GM12801 (cell line): ENCODE measurements around the gene OPN5.

Source experiments
- TF ChIP-seq, protein P1 (sequence below): IDR thresholded peaks from one replicate; pipeline ENCODE4 v1.5.1; 2011; ENCODE audit warnings: control low read depth; ENCODE audit not compliant: insufficient read length; ENCODE audit errors: extremely low read depth

Gene OPN5

DNA sequence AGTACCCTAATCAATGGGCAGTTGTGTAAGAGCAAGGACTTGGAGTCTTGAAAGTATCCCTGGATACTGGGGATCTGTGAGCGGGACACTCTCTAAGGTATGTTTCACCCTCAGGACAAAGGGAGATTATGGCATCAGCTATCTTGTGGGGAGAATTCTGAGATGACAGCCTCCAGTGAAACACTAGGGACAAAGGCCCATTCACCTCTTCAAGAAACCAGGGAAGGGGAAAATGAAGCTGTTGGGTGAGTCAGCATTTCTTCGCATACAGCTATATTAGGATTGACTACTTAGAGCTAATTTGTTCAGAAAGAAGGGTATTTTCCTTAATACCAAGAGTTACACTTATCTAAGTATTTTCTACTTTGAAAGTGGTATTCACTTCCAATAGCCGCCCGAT is 35.9 kb downstream of the OPN5 start:
- TF ChIP-seq, protein P1, sequence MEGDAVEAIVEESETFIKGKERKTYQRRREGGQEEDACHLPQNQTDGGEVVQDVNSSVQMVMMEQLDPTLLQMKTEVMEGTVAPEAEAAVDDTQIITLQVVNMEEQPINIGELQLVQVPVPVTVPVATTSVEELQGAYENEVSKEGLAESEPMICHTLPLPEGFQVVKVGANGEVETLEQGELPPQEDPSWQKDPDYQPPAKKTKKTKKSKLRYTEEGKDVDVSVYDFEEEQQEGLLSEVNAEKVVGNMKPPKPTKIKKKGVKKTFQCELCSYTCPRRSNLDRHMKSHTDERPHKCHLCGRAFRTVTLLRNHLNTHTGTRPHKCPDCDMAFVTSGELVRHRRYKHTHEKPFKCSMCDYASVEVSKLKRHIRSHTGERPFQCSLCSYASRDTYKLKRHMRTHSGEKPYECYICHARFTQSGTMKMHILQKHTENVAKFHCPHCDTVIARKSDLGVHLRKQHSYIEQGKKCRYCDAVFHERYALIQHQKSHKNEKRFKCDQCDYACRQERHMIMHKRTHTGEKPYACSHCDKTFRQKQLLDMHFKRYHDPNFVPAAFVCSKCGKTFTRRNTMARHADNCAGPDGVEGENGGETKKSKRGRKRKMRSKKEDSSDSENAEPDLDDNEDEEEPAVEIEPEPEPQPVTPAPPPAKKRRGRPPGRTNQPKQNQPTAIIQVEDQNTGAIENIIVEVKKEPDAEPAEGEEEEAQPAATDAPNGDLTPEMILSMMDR, result no peak

DNA sequence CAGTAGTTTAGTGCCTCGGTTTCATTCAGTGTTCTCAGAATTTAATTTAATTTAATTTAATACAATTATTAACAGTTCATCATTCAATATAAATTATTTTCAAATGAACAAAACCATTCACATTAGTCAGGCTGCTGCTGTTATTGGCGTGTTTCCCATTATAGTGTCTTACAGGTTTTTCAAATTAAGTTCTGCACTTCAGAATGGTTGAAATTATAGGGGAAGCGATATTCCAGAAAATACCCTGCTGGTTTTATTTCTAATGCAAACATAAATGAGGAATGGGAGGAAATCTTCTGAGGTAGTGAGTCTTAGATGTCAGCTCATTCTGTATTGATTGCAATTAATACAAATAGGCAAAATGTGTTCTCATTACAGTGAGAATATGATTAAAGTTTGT is 37.6 kb downstream of the OPN5 start:
- TF ChIP-seq, protein P1, result no peak

DNA sequence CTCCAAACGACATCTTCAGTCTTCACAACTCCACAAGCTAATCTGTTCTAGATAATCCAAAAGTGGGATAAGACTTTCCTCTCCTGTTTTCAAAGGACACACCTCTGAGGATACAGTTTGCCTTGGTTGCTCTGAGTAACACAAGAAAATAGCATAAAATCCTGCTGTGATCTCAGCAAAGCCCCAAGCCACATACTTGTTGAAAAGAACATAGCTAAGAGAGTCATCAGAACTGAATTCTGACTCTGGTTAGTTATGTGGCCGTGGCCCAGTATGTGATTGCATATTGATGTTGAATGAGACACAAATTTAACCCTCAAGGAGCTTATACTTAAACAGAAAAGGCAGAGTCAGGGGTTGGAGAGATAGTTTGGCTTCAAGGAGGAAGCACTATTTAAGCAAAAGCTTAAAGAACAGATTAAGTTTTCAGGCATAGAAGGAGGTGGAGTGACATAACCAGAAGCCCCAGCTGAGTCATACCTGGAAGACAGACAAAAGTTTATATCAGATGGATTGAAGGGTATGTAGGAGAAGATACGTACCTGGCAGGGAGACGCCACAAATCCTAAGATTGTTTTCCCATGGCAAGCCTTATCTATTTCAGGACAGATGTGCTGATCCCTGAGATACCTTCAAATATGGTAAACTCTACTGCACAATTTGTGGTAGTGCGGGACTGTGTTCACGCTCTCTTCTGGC is 41.2 kb downstream of the OPN5 start:
- TF ChIP-seq, protein P1, result no peak

DNA sequence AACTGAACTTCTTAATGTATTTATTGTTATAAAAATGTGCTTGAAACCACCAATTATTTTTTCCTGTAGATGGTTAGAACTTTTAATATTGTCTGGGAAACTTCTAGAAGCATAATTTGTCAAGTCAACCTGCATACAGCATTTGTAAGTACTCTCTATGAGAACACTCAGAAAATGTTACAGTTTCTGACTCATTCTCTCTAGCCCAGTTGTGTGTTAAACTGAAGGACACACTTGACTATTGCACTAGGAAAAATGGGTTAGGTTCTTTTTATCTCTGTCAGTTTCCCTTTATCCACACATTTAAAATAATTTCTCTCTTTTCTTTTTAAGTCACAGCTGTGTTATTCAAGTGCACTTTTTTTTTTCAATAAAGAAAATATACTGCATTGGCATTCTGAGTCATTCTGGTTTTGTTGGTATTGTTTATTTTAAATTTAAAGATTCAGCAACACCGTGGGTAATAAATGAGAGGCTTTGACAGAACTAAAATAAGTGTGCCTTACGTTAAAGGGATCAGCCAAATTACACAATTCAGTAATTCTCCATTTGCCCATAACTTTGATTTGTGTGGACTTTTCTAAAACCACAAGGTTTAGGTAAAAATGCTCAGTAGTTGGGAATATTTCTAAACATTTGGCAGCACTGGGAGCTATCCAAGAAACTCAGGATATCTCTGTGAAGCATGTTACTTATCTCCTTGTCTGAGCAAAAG is 50.7 kb downstream of the OPN5 start:
- TF ChIP-seq, protein P1, result no peak

DNA sequence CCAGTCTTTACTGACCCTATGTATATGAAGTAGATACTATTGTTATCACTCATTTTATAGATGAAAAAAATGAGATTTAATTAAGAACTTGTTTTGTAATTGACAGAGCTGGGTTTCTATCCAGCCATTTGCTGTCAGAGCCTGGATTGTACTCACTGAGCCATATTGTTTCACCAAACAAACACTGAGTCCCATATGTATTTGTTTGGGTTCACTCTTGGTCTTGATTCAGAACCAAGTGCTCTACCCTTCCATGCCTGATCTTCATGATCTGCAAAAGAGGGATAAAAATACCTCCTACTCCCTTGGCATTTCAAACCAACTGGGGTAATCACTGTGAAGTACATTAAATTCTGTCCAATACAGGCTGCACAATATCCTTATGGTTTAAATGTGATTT is 52.4 kb downstream of the OPN5 start:
- TF ChIP-seq, protein P1, result no peak

DNA sequence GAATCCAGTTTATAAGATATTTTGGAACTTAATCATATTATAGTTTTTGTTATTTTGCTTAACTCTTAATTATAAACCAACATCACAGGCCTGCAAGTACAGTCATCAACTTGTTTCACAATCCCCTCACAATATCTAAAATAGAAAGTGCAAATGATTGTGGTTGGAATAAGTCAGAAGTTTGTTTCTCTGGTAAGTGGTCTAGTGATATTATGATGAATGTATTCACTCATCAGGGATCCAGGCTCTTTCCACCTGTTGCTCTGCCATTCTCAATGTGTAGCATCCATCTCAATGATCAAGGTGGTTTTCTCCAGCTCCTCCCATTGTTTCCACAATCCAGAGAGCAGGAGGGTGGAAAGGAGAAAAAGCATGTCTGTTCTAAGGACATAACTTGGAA is 54.2 kb downstream of the OPN5 start:
- TF ChIP-seq, protein P1, result no peak

DNA sequence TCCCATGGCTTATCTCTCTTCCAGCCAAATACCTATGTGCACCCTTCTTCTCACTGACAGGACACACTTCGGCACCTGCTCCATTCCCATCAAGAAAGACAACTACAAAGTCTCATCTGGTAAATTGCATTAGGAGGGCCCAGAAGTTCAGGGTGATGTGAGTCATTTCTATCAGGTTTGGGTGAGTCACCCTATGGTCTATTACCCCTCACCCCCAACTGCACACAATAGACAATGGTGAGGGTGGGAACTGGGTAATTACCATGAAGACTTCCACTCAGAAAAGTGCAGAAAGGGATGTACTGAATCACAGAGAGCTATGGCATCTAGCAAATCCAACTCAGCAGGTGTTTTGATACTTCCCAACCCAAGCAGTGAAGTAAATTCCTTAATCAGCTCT is 54.8 kb downstream of the OPN5 start:
- TF ChIP-seq, protein P1, result no peak
